Fibroblast of lung (primary cell): ENCODE data around the gene TPMT. TPM values are rescaled to one million over a fixed set of nuclear protein-coding genes. Genes with fewer than 3 reads are reported as not detected.

Source experiments
- DNase-seq, 2 donors: peaks; one replicate each; pipeline versions ENCODE4 v3.0.0 to v3.0.0-alpha.2; 2010; ENCODE audit warnings: low read depth in 2 of 2
- H2AFZ ChIP-seq: 2 replicates; pipeline ENCODE4 v1.5.1; 2012; ENCODE audit warnings: low read length, control low read depth, inconsistent platforms
- H3K27ac ChIP-seq: 2 replicates; pipeline ENCODE4 v1.5.1; 2011; ENCODE audit warnings: low read length, control low read depth; ENCODE audit not compliant: insufficient read depth
- H3K27me3 ChIP-seq: 2 replicates; pipeline ENCODE4 v1.5.1; 2011; ENCODE audit warnings: mild to moderate bottlenecking, low read length; ENCODE audit not compliant: control insufficient read depth, insufficient read depth
- H3K36me3 ChIP-seq: 2 replicates; pipeline ENCODE4 v1.5.1; 2011; ENCODE audit warnings: low read length; ENCODE audit not compliant: control insufficient read depth, insufficient read depth
- H3K4me1 ChIP-seq: 2 replicates; pipeline ENCODE4 v1.5.1; 2011; ENCODE audit warnings: low read length; ENCODE audit not compliant: control insufficient read depth, insufficient read depth; ENCODE audit errors: extremely low read depth
- H3K4me2 ChIP-seq: 2 replicates; pipeline ENCODE4 v1.5.1; 2011; ENCODE audit warnings: low read length, control low read depth; ENCODE audit not compliant: insufficient read depth; ENCODE audit errors: extremely low read depth
- H3K4me3 ChIP-seq, 4 experiments: fragments of 200-600 bp in 1 of 4; sonication (generic) in 1 of 4; replicated peaks in 1 of 4; 2 replicates each; pipeline ENCODE4 v1.5.1; 2011 to 2016; ENCODE audit warnings: low read length in 4 of 4, low read depth in 3 of 4, mild to moderate bottlenecking in 3 of 4, control low read depth in 2 of 4, inconsistent platforms in 1 of 4, mixed read lengths in 1 of 4; ENCODE audit not compliant: insufficient read depth in 1 of 4; ENCODE audit errors: control extremely low read depth in 1 of 4
- H3K79me2 ChIP-seq: 2 replicates; pipeline ENCODE4 v1.5.1; 2012; ENCODE audit warnings: mild to moderate bottlenecking, low read length, inconsistent platforms; ENCODE audit not compliant: control insufficient read depth, insufficient read depth
- H3K9ac ChIP-seq: 2 replicates; pipeline ENCODE4 v1.5.1; 2011; ENCODE audit warnings: mild to moderate bottlenecking, low read length, control low read depth; ENCODE audit not compliant: insufficient read depth
- H3K9me3 ChIP-seq: 2 replicates; pipeline ENCODE4 v1.5.1; 2012; ENCODE audit warnings: low read depth, low read length; ENCODE audit not compliant: control insufficient read depth, insufficient read depth
- H4K20me1 ChIP-seq: 2 replicates; pipeline ENCODE4 v1.5.1; 2011; ENCODE audit warnings: low read length; ENCODE audit not compliant: control insufficient read depth, insufficient read depth; ENCODE audit errors: extremely low read depth
- EZH2 ChIP-seq: IDR thresholded peaks from 2 replicates; pipeline ENCODE4 v1.5.1; 2012; ENCODE audit warnings: low read length, control low read depth, mild to moderate bottlenecking; ENCODE audit errors: missing control alignments
- polyA plus RNA-seq, 2 donors: library from polyadenylated mRNA; depleted of rRNA in 1 of 2; stranded (reverse) in 1 of 2; unstranded in 1 of 2; fragments of >200 nt; gene quantifications; 2 replicates each; pipeline ENCODE4 v1.2.1, GENCODE V29; 2011 to 2012; ENCODE audit warnings: missing spikeins in 1 of 2
- total RNA-seq: library from RNA; depleted of rRNA; stranded (reverse); fragments of >200 nt; gene quantifications from 2 replicates; pipeline ENCODE4 v1.2.1, GENCODE V29; 2014
- TF ChIP-seq, protein P1 (sequence below), 2 donors: IDR thresholded peaks in 1 of 2; conservative IDR thresholded peaks in 1 of 2; 1 replicate in 1 of 2; 2 replicates in 1 of 2; pipeline ENCODE4 v1.5.1; 2011 to 2012; ENCODE audit warnings: low read length in 2 of 2, control low read depth in 1 of 2, inconsistent platforms in 1 of 2, low read depth in 1 of 2, mild to moderate bottlenecking in 1 of 2

TPMT gene
- total and polyA plus RNA-seq, 2 donors (not counting 1 experiment from before 2014, with no cell fraction given) = 17.5 to 20.2 TPM

GRCh38 chr6:18091382-18091781 lies 63.5 kb downstream of the TPMT start:
- no peak for TF ChIP-seq EZH2
- TF ChIP-seq, protein P1, sequence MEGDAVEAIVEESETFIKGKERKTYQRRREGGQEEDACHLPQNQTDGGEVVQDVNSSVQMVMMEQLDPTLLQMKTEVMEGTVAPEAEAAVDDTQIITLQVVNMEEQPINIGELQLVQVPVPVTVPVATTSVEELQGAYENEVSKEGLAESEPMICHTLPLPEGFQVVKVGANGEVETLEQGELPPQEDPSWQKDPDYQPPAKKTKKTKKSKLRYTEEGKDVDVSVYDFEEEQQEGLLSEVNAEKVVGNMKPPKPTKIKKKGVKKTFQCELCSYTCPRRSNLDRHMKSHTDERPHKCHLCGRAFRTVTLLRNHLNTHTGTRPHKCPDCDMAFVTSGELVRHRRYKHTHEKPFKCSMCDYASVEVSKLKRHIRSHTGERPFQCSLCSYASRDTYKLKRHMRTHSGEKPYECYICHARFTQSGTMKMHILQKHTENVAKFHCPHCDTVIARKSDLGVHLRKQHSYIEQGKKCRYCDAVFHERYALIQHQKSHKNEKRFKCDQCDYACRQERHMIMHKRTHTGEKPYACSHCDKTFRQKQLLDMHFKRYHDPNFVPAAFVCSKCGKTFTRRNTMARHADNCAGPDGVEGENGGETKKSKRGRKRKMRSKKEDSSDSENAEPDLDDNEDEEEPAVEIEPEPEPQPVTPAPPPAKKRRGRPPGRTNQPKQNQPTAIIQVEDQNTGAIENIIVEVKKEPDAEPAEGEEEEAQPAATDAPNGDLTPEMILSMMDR (conservative IDR thresholded peaks at IDR 0.05 in 1 of 2, IDR thresholded peaks at IDR 0.05 in 1 of 2; ENCODE audit: low read depth in 1 of 2, low read length in 2 of 2) = no peak
- no peaks in the 10 kb centered on the region for H3K36me3 ChIP-seq

GRCh38 chr6:18090349-18090786 lies 64.5 kb downstream of the TPMT start:
- Histone ChIP-seq H2AFZ (no peak overlapping the region), H3K79me2 (no peaks in the 10 kb centered on the region), H4K20me1 (no peaks in the 10 kb centered on the region), H3K4me2 (no peak overlapping the region), H3K27ac (no peak overlapping the region), H3K36me3 (no peaks in the 10 kb centered on the region), H3K9me3 (no peaks in the 10 kb centered on the region), H3K4me1 (no peaks in the 10 kb centered on the region), H3K9ac (no peak overlapping the region), H3K27me3 (no peaks in the 10 kb centered on the region), H3K4me3 (no peak overlapping the region)
- TF ChIP-seq, protein P1 (conservative IDR thresholded peaks at IDR 0.05 in 1 of 2, IDR thresholded peaks at IDR 0.05 in 1 of 2; ENCODE audit: low read depth in 1 of 2, low read length in 2 of 2) = no peak
- no peak for DNase-seq

More at GRCh38 chr6:18091382-18091781, 63.5 kb downstream of the TPMT start:
- H4K20me1 ChIP-seq = no peaks in the 10 kb centered on the region
- H3K9me3 ChIP-seq = no peaks in the 10 kb centered on the region
- no peak overlapping the region for H3K4me2 ChIP-seq
- DNase-seq = no peak
- no peak overlapping the region for H3K27ac ChIP-seq
- H3K4me3 ChIP-seq = no peak overlapping the region
- no peaks in the 10 kb centered on the region for H3K27me3 ChIP-seq
- no peak overlapping the region for H2AFZ ChIP-seq
- no peaks in the 10 kb centered on the region for H3K4me1 ChIP-seq
- no peaks in the 10 kb centered on the region for H3K79me2 ChIP-seq
- H3K9ac ChIP-seq = no peak overlapping the region

DNA sequence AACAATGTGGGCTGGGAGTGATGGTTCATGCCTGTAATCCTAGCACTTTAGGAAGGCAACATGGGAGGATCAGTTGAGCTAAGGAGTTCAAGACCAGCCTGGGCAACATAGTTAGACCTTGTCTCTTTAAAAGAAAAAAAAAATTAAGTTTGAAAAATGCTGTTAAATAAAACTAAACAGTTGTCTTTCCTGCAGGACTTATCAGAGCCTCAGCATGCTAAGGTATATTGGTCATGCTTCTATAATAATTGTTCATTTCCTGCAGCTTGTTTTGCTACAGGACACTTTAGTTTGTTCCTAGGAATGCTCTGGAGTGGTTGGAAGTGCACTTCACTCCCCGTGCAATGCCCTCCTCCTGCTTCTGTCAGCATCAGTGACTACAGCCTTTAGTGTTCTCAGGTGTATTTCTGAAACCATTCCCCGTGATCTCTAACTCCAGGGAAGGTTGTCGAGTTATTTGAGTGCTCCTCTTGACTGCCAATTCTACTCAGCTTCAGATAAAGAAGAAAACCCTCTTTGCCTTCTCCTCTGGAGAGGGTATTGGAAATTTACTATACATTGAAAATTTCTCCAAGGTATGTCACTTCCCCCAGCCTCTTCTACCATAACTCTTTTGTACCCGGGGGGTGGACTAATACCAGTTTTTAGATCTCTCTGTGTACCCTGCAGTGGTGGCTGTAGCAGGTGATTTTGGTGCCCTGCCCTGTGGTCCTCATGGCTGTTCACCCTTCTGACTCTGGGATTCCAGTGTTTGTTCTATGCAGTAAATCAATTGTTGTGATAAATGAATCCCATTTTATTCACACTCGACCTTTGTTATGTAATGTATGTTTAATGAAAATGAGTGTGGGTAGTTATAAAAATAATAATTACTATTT lies 66.2 kb downstream of the TPMT start:
- H4K20me1 ChIP-seq = no peaks in the 10 kb centered on the region
- no peak for DNase-seq
- TF ChIP-seq, protein P1 (conservative IDR thresholded peaks at IDR 0.05 in 1 of 2, IDR thresholded peaks at IDR 0.05 in 1 of 2; ENCODE audit: low read depth in 1 of 2, low read length in 2 of 2) = no peak
- no peak for TF ChIP-seq EZH2
- no peak overlapping the region for H2AFZ ChIP-seq
- no peaks in the 10 kb centered on the region for H3K27me3 ChIP-seq
- no peaks in the 10 kb centered on the region for H3K36me3 ChIP-seq
- H3K4me1 ChIP-seq = no peaks in the 10 kb centered on the region
- no peak overlapping the region for H3K4me3 ChIP-seq
- no peaks in the 10 kb centered on the region for H3K9me3 ChIP-seq
- no peak overlapping the region for H3K4me2 ChIP-seq
- H3K27ac ChIP-seq = no peak overlapping the region
- no peaks in the 10 kb centered on the region for H3K79me2 ChIP-seq
- no peak overlapping the region for H3K9ac ChIP-seq
